Measurements from ENCODE around the gene SIX2.

Gene SIX2

DNA sequence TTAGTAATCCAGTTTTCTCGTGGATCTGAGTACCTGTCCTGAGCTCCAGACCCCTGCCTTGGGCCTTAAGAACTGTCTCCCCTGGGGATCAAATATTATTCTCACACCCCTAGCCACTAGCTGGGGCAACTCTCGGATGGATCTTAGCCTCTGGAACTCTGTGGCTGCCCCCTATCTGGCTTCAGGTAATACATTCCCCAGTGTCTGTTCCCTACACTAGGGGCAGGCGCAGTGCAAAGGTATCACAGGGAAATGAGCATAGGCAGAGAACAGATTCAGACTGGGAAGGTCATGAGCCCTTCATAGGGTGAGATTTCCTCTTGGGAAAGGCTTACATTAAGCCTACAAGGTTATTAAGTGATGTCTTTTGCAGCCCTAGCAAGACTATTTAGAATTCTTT is 11.2 kb upstream of the SIX2 start:
- no peak for DNase-seq (ENCODE audit: low read depth in 3 of 3, low spot score in 1 of 3)

- DNase-seq (ENCODE audit: low read depth in 3 of 3, low spot score in 1 of 3) = no peak
These were observed 8.8 kb upstream of the SIX2 start for GRCh38 chr2:45018023-45018422.

- DNase-seq (ENCODE audit: low read depth in 3 of 3, low spot score in 1 of 3) = no peak
These were observed 5.6 kb upstream of the SIX2 start for GRCh38 chr2:45014831-45015230.

DNA sequence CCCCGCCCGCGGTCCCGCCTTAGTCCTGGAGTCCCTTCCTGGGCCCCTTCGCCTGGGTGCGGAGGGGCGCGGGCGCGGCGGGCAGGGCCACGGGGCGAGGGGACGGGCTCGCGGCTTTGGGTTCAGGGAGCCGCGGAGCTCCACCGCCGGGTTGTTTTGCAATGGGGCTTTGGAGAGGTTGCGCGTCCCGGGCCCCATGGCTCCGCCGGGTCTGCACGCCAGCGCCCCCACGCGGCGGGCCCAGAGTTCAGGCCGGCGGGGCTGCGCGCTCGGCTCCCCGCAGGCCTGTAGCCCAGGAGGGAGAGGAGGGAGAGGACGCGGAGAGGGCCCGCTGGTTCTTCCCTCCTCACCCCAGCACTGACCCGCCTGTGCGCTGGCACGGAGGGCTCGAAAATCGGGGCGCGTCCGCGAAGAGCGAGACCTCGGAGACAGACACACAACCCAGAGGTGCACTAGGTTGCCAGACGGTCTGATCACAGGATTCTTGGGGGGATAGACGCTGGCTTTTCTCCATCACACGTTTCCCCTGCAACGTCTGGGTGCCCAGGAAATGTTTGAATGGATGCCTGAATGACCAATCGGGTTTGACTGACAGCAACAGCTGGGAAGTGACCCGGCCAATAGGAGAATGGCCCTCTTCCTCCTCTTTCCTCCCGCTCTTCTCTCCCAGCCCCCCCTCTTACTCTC is 4.9 kb upstream of the SIX2 start:
- DNase-seq (ENCODE audit: low read depth in 3 of 3, low spot score in 1 of 3) = no peak

DNA sequence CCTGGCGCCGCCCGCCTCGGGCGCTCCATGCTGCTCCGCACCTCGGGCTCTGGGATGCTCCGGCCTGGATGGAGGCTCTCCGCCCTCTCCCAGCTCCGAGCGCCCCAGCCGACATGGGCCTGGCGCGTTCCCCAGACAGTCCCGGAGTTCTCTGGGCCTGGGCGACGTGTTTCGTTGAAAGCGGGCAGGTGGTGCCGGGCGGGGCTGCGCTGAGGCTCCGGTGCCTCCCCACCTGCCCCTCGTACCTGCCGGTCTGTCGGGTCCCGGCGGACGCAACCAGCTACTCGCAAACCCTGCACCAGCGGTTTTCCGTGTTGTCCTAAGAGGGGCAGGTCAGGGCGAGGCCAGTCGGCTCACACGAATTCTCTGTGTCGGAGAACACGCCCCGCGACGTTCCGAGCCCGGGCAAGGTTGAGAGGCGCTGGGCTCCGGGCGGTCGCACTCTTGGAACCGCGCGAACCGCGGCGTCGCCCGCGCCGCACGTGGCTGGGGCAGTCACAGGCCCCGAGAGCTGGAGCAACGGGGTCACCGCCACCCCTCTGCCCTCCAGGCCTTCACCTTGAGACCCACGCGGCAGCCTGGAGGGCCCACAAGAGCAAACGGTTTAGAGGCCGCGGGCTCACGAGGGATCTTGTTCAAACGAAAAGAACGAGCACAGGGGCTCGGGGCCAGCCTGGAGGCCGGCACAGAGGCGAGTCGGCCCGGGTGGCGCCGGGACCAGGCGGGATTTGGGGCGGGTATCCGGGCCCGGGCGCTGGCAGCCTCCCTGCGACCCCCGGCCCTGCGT is 4.2 kb upstream of the SIX2 start:
- no peak for DNase-seq (ENCODE audit: low read depth in 3 of 3, low spot score in 1 of 3)

DNA sequence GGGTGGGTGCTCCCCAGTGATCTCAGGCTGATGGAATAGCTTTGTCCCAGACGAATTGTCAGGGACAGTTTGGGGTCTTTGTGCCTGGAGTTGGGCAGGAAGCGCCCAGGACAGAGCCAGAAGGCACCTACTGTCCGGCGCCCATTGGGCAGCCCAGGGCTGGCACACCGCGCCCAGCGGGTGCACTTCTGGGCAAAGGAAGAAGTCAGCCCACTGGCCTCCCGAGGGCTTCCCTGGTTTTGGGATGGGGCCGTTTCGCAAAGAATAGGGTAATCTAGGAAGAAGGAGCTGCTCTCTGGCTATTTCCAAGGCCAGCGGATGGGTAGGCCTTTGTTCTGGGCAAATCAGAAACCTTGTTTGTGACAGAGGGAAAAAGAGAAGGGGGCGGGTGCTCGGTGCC is 3.5 kb upstream of the SIX2 start:
- DNase-seq (ENCODE audit: low read depth in 3 of 3, low spot score in 1 of 3) = no peak

- no peak for DNase-seq (ENCODE audit: low read depth in 3 of 3, low spot score in 1 of 3)
These were observed 2.7 kb upstream of the SIX2 start for GRCh38 chr2:45011621-45012602.

- no peak for DNase-seq (ENCODE audit: low read depth in 3 of 3, low spot score in 1 of 3)
These were observed 1.9 kb upstream of the SIX2 start for GRCh38 chr2:45011121-45011520.

GRCh38 chr2:45010702-45011012 is 1.4 kb upstream of the SIX2 start:
- no peak for DNase-seq (ENCODE audit: low read depth in 3 of 3, low spot score in 1 of 3)

DNA sequence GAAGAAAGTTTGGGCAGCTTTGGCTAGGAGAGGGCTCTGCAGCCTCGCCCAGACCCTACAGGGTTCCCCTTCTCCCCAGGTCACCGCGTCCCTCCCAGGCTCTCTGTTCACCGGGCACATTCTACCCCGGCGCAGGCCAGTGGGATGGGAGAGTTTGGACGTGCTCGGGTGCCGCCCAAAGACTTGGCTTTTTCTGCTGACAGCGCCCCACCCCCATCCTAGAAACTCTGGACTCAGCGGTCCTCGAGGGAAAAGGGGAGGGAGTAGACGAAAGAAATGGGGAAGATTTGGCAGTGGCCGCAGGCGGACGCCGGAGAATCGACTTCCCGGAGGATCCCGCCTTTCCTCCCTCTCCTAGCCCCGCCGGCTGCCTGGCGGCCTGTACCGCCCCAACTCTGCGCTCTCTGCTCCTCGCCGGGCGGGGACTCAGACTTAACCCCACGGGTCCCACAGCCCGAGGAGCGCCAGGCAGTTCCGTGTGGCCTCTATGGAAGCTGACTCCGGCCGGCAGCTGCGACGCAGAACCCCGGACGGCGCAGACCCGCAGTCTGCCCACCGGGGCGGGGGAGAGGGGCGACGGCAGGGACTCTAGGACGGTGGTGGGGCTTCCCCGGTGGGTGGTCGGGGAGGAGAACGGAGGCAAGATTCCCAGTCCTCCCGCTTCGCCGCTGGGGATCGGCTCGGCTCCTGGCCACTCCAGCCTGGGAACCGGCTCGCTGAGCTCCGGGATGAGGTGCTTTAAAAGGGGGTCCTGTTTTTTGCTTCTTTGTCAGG is 863 bp upstream of the SIX2 start:
- no peak for DNase-seq (ENCODE audit: low read depth in 3 of 3, low spot score in 1 of 3)

GRCh38 chr2:45008296-45009129 is 739 bp downstream of the SIX2 start:
- no peak for DNase-seq (ENCODE audit: low read depth in 3 of 3, low spot score in 1 of 3)

DNA sequence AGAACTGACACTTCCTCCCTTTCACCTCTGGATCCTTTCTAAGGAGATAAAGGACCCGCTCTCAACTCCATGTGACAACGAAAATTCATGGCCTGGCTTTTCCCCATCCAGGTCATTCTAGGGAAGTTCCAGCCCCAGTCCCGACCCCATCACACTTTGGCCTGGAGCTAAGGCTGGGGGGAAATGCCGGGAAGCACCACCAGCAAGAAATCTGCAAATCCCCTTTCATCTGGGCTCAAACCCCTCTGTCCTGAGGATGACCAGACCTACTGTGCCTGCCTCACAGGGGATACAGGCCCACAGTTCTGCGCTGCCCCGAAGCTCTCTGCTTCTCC is 1.3 kb downstream of the SIX2 start:
- DNase-seq (ENCODE audit: low read depth in 3 of 3, low spot score in 1 of 3) = no peak

GRCh38 chr2:45006942-45007287 is 2.3 kb downstream of the SIX2 start:
- DNase-seq (ENCODE audit: low read depth in 3 of 3, low spot score in 1 of 3) = no peak

GRCh38 chr2:45006041-45006941 is 3.0 kb downstream of the SIX2 start:
- DNase-seq (ENCODE audit: low read depth in 3 of 3, low spot score in 1 of 3) = no peak

- DNase-seq (ENCODE audit: low read depth in 3 of 3, low spot score in 1 of 3) = no peak
These were observed 3.8 kb downstream of the SIX2 start for GRCh38 chr2:45005261-45006002.

- no peak for DNase-seq (ENCODE audit: low read depth in 3 of 3, low spot score in 1 of 3)
These were observed 4.6 kb downstream of the SIX2 start for GRCh38 chr2:45004562-45005191.

GRCh38 chr2:45003579-45004551 is 5.4 kb downstream of the SIX2 start:
- no peak for DNase-seq (ENCODE audit: low read depth in 3 of 3, low spot score in 1 of 3)

Measured in stimulated activated CD4-positive, alpha-beta T cell treated with anti-CD3 and anti-CD28 coated beads, TNF-alpha, amount 100 ng/mL, for 1 hour (primary cell).